ENCODE measurements around the gene PTCHD1.

GRCh38 chrX:23422912-23423311 is 88.3 kb downstream of the PTCHD1 start:
- TF ChIP-seq, protein P1, sequence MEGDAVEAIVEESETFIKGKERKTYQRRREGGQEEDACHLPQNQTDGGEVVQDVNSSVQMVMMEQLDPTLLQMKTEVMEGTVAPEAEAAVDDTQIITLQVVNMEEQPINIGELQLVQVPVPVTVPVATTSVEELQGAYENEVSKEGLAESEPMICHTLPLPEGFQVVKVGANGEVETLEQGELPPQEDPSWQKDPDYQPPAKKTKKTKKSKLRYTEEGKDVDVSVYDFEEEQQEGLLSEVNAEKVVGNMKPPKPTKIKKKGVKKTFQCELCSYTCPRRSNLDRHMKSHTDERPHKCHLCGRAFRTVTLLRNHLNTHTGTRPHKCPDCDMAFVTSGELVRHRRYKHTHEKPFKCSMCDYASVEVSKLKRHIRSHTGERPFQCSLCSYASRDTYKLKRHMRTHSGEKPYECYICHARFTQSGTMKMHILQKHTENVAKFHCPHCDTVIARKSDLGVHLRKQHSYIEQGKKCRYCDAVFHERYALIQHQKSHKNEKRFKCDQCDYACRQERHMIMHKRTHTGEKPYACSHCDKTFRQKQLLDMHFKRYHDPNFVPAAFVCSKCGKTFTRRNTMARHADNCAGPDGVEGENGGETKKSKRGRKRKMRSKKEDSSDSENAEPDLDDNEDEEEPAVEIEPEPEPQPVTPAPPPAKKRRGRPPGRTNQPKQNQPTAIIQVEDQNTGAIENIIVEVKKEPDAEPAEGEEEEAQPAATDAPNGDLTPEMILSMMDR (IDR thresholded peaks at IDR 0.05) = no peak
- TF ChIP-seq CEBPB (IDR thresholded peaks at IDR 0.05) (no peak), POLR2A (IDR thresholded peaks at IDR 0.05; ENCODE audit: low read length) (no peak), MAFK (IDR thresholded peaks at IDR 0.05; ENCODE audit: partially characterized antibody) (no peak), SREBF2 (IDR thresholded peaks at IDR 0.05) (no peak), RCOR1 (IDR thresholded peaks at IDR 0.05; ENCODE audit: low read depth, low read length) (no peak), JUN (IDR thresholded peaks at IDR 0.05) (no peak), ZFP36 (IDR thresholded peaks at IDR 0.05; ENCODE audit: borderline replicate concordance, partially characterized antibody) (no peak), KDM1A (IDR thresholded peaks at IDR 0.05; ENCODE audit: low read depth) (no peak), POLR2AphosphoS2 (conservative IDR thresholded peaks at IDR 0.05; ENCODE audit: low read length) (no peak), RAD21 (conservative IDR thresholded peaks at IDR 0.05 in 1 of 2, IDR thresholded peaks at IDR 0.05 in 1 of 2) (no peak)
- TF ChIP-seq, protein P2, sequence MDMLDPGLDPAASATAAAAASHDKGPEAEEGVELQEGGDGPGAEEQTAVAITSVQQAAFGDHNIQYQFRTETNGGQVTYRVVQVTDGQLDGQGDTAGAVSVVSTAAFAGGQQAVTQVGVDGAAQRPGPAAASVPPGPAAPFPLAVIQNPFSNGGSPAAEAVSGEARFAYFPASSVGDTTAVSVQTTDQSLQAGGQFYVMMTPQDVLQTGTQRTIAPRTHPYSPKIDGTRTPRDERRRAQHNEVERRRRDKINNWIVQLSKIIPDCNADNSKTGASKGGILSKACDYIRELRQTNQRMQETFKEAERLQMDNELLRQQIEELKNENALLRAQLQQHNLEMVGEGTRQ (IDR thresholded peaks at IDR 0.05) = no peak
